Measurements from ENCODE around the gene TMEM217.

DNA sequence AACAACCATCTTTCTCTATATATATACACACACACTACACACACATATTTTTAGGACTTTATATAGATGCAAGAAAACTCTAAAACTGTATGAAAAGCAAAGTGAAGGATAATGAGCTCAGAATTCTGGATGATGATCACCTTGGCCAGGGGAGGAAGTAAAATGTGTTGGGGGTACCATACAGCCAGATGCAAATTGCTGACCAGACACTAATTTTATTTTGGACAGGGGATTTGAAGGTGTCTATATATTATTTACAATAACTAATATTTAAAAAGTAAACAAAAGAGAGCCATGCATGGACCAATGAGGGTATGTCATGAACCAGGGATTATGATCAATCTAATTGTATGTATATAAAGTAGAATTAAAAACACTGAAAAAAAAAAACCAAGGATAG is 20.2 kb downstream of the TMEM217 start:
- TF ChIP-seq POLR2A (IDR thresholded peaks at IDR 0.05; ENCODE audit: low read depth, low read length) (no peak), POLR2AphosphoS5 (IDR thresholded peaks at IDR 0.05; ENCODE audit: low read depth, low read length) (no peak)

Data from GM12891 (cell line).